ENCODE measurements around the gene PCYT2.

PCYT2 gene

DNA sequence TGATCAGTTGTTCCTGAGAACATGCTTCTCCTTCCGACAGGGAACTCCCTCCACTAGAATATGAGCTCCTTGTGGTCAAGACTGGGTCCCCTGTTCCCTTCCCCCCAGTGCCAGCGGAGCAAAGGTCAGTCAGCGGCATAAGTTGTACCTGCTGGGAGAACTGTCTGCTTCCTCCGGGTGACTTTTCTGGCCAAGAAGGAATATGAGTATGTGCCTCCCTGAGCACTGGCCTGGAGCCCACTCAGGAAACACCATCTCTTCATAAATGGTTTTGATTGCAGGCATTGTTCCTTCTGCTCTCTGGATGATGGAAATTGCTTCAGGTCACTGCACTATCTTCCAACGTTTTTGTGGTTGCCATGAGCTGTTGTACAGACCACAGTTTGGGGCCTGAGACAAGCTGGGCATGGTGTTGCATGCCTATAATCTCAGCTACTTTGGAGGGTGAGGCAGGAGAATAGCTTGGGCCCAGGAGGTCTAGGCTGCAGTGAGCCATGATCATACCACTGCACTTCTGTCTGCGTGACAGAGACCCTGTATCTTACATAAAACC is 48.0 kb downstream of the PCYT2 start:
- H3K27ac ChIP-seq, result peak overlapping the region; percentile 100
- TF ChIP-seq CTCF (conservative IDR thresholded peaks at IDR 0.05), result no peak

DNA sequence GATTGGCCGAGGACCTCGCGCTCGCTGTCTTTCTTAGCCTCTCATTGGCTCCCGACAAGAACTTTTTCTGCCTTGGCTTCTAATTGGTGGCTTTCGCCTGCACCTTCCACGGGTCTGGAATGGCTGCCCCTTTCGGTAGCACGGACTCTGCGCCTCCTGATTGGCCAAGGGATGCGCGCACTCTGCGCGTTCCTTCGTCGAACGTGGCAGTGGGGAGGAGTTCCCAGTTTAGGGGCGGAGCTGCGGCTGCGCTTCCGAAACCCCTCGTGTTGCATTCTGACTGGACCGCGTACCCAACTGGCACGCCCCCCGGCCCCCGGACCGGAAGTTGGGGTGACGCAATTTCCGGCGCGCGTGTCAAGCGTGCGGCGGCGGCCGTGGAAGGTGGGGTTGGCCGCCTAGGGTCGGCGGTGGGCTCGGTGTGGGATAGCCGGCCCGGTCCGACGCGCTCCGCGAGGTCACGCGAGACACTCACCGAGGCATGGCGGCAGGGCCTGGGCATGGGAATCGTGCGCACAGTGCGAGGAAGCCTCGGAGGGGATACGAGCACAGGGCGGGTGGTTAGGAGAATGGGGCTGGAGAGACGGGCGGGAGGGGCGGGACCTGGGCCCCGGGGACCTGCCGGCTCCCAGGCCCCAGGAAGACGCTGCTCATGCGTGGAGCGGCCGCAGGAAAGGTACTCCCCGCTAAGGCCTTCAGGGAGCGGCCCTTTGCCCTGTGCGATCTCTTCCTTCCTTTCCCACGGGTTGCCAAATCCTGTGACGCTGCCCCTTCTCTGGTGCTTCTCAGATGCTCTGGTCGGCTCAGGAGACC is 50.2 kb downstream of the PCYT2 start:
- TF ChIP-seq CTCF (conservative IDR thresholded peaks at IDR 0.05), result no peak
- peak overlapping the region; percentile 100 for H3K27ac ChIP-seq

DNA sequence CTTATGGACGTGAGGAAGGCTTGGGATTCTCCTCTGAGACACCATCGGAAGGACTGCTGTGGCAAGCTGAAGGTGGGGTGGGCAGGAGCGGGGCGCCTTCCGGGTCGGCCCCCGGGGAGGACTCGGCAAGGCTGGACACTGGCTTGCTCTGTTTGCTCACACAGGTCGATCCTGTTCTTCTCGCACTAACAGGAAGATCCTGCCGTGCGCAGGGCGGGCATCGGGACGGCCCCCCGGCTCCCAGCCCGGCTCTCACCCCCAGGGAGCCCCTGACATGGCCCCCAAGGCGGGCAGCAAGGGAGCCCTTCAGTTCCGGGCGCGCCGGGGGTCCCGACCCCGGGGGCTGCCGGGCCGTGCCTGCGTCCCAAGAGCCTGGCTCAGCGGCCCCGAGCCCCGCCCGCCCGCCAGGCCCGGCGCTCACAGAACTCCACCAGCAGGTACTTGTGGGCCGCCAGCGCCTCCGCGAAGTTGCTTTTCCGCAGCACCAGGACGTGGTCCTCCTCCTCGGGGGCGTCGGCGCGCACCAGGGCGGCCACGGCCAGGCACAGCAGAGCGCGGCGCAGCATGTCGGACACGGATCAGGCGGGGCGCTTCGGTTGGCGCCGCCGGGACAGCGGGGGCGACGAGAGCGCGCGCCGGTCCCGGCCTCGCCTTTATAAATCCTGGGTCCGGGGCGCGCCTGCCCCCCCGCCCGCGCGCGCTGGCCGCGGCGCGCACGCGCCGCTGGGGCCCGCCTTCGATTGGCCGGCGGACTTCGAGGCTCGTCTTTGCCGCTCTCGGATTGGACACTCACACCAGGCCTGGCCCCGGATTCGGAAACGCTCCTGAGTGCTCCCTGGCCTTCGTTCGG is 51.1 kb downstream of the PCYT2 start, which contains the start of gene P4HB:
Gene P4HB (minus strand): TSS at position 630 of the 850 bp plus-strand sequence. CDS start 64 bp downstream, at position 566.
- no peak for TF ChIP-seq CTCF (conservative IDR thresholded peaks at IDR 0.05)
- H3K27ac ChIP-seq, result peak within 1 kb of the TSS; percentile 100

DNA sequence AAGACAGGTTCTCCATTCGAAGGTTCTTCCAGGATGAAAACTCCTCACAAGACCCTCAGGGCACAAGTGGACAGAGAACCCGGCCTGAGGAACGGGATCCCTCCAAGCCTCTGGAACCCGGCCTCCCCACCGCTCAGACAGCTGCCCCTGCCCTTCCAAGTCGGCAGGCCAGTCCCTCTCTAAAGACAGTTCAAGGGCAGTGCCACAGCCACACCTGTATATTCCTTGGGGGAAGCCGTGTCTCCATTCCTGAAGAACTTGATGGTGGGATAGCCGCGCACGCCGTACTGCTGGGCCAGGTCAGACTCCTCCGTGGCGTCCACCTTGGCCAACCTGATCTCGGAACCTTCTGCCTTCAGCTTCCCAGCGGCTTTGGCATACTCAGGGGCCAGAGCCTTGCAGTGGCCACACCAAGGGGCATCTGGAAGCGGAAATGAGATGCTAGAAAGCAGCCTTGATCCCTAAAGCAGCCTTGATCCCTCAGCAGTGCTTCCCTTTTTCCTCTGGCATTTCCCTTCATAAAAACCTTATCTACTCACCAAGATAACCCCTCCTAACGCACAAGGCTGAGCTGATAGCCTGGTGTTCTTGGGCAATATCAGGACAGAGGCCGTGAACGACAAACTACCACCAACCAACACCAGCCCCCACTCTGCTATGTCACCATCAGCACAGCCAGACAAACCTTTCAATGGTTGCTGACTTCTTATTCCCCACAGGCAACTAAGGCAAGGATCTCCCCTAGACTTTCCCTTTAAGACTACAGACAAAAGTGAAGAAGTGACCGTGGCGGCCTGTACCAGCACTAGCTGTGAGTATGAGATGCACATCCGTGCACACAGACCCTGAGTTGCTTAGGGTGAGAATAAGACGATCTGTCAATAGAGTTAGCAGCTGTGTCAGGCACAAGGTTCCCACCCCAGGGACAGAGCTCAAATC is 52.0 kb downstream of the PCYT2 start:
- H3K27ac ChIP-seq, result peak overlapping the region; percentile 100

DNA sequence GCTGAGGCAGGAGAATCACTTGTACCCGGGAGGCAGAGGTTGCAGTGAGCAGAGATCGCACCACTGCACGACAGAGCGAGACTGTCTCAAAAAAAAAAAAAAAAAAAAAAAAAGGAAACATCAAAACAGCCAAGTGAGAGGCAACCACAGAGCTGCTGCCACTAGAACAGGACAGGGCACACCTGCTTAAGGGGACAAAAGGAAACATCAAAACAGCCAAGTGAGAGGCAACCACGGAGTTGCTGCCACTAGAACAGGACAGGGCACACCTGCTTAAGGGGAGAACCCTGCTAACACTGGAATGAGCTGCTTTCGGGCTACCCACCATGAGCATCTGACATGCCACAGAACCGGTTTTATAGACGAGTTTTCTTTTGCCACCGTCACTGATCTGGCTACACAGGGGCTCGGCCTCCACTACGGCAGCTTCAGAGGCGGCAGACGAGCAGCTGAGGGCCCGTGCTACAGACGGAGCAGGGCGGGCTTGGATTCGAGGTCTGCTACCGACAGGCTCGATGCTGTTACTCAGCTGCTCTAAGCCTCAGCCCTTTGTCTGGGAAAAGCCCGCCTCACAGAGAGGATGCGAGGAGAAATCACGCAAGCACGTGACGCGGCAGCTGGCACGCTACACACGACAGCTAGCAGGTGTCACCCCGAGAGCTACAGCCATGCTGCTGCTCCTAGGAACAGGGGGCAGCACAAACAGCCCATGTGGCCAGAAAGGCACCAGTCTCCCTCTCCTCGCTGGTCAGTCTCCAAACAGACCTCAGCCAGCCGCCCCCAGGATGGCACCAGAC is 52.8 kb downstream of the PCYT2 start:
- TF ChIP-seq CTCF (conservative IDR thresholded peaks at IDR 0.05), result no peak
- peak overlapping the region; percentile 100 for H3K27ac ChIP-seq

More for the DNA sequence above, 52.0 kb downstream of the PCYT2 start:
- no peak for TF ChIP-seq CTCF (conservative IDR thresholded peaks at IDR 0.05)

- TF ChIP-seq CTCF (conservative IDR thresholded peaks at IDR 0.05), result peak; percentile 18; the same call in 1 of the 2 replicates
- peak overlapping the region; percentile 100 for H3K27ac ChIP-seq
Measured at GRCh38 chr17:81854974-81855774, 56.0 kb downstream of the PCYT2 start.

Measured in VCaP (cell line).